GM12892 (cell line): ENCODE results near the gene LRP8.

Experiments used
- POLR2A ChIP-seq: IDR thresholded peaks from 2 replicates; pipeline ENCODE4 v1.6.1; 2011; ENCODE audit warnings: low read depth, low read length, control low read depth
- POLR2AphosphoS5 ChIP-seq: IDR thresholded peaks from 2 replicates; pipeline ENCODE4 v1.6.1; 2011; ENCODE audit warnings: low read depth, low read length, control low read depth

- TF ChIP-seq POLR2AphosphoS5 (no peak), POLR2A (no peak)
These were observed 129.6 kb downstream of the LRP8 start for GRCh38 chr1:53198241-53198651.
